Stimulated activated naive CD8-positive, alpha-beta T cell treated with anti-CD3 and anti-CD28 coated beads, Interleukin-15, Interleukin-2, amounts not matched to agents 100 ng/mL and 50 ng/mL, for 24 hours (primary cell): ENCODE data around the gene COL5A1.

Experiments used
- H3K27ac Mint-ChIP-seq: one replicate; pipeline ENCODE4 v1.8.0; 2021; ENCODE audit warnings: mild to moderate bottlenecking, mixed read lengths
- H3K27me3 Mint-ChIP-seq: one replicate; pipeline ENCODE4 v1.8.0; 2021; ENCODE audit warnings: mixed read lengths
- H3K36me3 Mint-ChIP-seq: one replicate; pipeline ENCODE4 v1.8.0; 2021; ENCODE audit warnings: low read depth, mixed read lengths
- H3K4me1 Mint-ChIP-seq: one replicate; pipeline ENCODE4 v1.8.0; 2021; ENCODE audit warnings: low read depth, mixed read lengths
- H3K4me3 Mint-ChIP-seq: one replicate; pipeline ENCODE4 v1.8.0; 2021; ENCODE audit warnings: mild to moderate bottlenecking, mixed read lengths
- H3K9me3 Mint-ChIP-seq: one replicate; pipeline ENCODE4 v1.8.0; 2021; ENCODE audit warnings: mixed read lengths

Gene COL5A1

GRCh38 chr9:134807716-134808446, 166.3 kb downstream of the COL5A1 start:
- Mint-ChIP-seq H3K4me3 (no peak overlapping the region), H3K36me3 (no peaks in the 10 kb centered on the region), H3K4me1 (no peaks in the 10 kb centered on the region), H3K27me3 (no peaks in the 10 kb centered on the region), H3K27ac (no peak overlapping the region), H3K9me3 (no peaks in the 10 kb centered on the region)

- Mint-ChIP-seq H3K4me3 (no peak overlapping the region), H3K27ac (no peak overlapping the region), H3K4me1 (no peaks in the 10 kb centered on the region), H3K9me3 (no peaks in the 10 kb centered on the region), H3K36me3 (no peaks in the 10 kb centered on the region), H3K27me3 (no peaks in the 10 kb centered on the region)
Measured at GRCh38 chr9:134808447-134808792, 166.8 kb downstream of the COL5A1 start.

- no peaks in the 10 kb centered on the region for H3K4me1 Mint-ChIP-seq
- no peaks in the 10 kb centered on the region for H3K9me3 Mint-ChIP-seq
- H3K4me3 Mint-ChIP-seq, result no peak overlapping the region
- H3K36me3 Mint-ChIP-seq, result no peaks in the 10 kb centered on the region
- no peak overlapping the region for H3K27ac Mint-ChIP-seq
- H3K27me3 Mint-ChIP-seq, result no peaks in the 10 kb centered on the region
Measured at GRCh38 chr9:134809292-134809691, 167.7 kb downstream of the COL5A1 start.

GRCh38 chr9:134809826-134810225, 168.2 kb downstream of the COL5A1 start:
- Mint-ChIP-seq H3K27ac (no peak overlapping the region), H3K4me3 (no peak overlapping the region), H3K27me3 (no peaks in the 10 kb centered on the region)

GRCh38 chr9:134811079-134811672, 169.6 kb downstream of the COL5A1 start:
- no peak overlapping the region for H3K4me3 Mint-ChIP-seq

More at GRCh38 chr9:134809826-134810225, 168.2 kb downstream of the COL5A1 start:
- Mint-ChIP-seq H3K4me1 (no peaks in the 10 kb centered on the region), H3K36me3 (no peaks in the 10 kb centered on the region), H3K9me3 (no peaks in the 10 kb centered on the region)

GRCh38 chr9:134811673-134812342, 170.2 kb downstream of the COL5A1 start:
- no peaks in the 10 kb centered on the region for H3K9me3 Mint-ChIP-seq
- H3K4me1 Mint-ChIP-seq, result no peaks in the 10 kb centered on the region
- H3K36me3 Mint-ChIP-seq, result no peaks in the 10 kb centered on the region
- H3K27ac Mint-ChIP-seq, result no peak overlapping the region
- H3K4me3 Mint-ChIP-seq, result no peak overlapping the region
- no peaks in the 10 kb centered on the region for H3K27me3 Mint-ChIP-seq

More at GRCh38 chr9:134811079-134811672, 169.6 kb downstream of the COL5A1 start:
- Mint-ChIP-seq H3K9me3 (no peaks in the 10 kb centered on the region), H3K27me3 (no peaks in the 10 kb centered on the region), H3K27ac (no peak overlapping the region), H3K4me1 (no peaks in the 10 kb centered on the region), H3K36me3 (no peaks in the 10 kb centered on the region)

GRCh38 chr9:134812343-134812673, 170.7 kb downstream of the COL5A1 start:
- Mint-ChIP-seq H3K4me1 (no peaks in the 10 kb centered on the region), H3K27ac (no peak overlapping the region), H3K27me3 (no peaks in the 10 kb centered on the region), H3K9me3 (no peaks in the 10 kb centered on the region), H3K4me3 (no peak overlapping the region), H3K36me3 (no peaks in the 10 kb centered on the region)

GRCh38 chr9:134813841-134814240, 172.2 kb downstream of the COL5A1 start:
- H3K27me3 Mint-ChIP-seq, result no peaks in the 10 kb centered on the region
- no peaks in the 10 kb centered on the region for H3K36me3 Mint-ChIP-seq
- no peak overlapping the region for H3K4me3 Mint-ChIP-seq
- no peaks in the 10 kb centered on the region for H3K4me1 Mint-ChIP-seq
- no peak overlapping the region for H3K27ac Mint-ChIP-seq
- no peaks in the 10 kb centered on the region for H3K9me3 Mint-ChIP-seq

GRCh38 chr9:134814598-134815215, 173.1 kb downstream of the COL5A1 start:
- Mint-ChIP-seq H3K4me3 (no peak overlapping the region), H3K36me3 (no peaks in the 10 kb centered on the region), H3K4me1 (no peaks in the 10 kb centered on the region), H3K27me3 (no peaks in the 10 kb centered on the region), H3K27ac (no peak overlapping the region), H3K9me3 (no peaks in the 10 kb centered on the region)

- no peaks in the 10 kb centered on the region for H3K36me3 Mint-ChIP-seq
- H3K9me3 Mint-ChIP-seq, result no peaks in the 10 kb centered on the region
- no peaks in the 10 kb centered on the region for H3K4me1 Mint-ChIP-seq
- no peaks in the 10 kb centered on the region for H3K27me3 Mint-ChIP-seq
- no peak overlapping the region for H3K4me3 Mint-ChIP-seq
- H3K27ac Mint-ChIP-seq, result no peak overlapping the region
Measured at GRCh38 chr9:134815435-134816214, 174.0 kb downstream of the COL5A1 start.

- Mint-ChIP-seq H3K4me3 (no peak overlapping the region), H3K27ac (no peak overlapping the region)
Measured at GRCh38 chr9:134816264-134816663, 174.7 kb downstream of the COL5A1 start.

GRCh38 chr9:134818000-134818568, 176.5 kb downstream of the COL5A1 start:
- Mint-ChIP-seq H3K4me1 (no peaks in the 10 kb centered on the region), H3K9me3 (no peaks in the 10 kb centered on the region), H3K27ac (no peak overlapping the region), H3K27me3 (no peaks in the 10 kb centered on the region), H3K4me3 (no peak overlapping the region), H3K36me3 (no peaks in the 10 kb centered on the region)

More at GRCh38 chr9:134816264-134816663, 174.7 kb downstream of the COL5A1 start:
- Mint-ChIP-seq H3K36me3 (no peaks in the 10 kb centered on the region), H3K27me3 (no peaks in the 10 kb centered on the region), H3K4me1 (no peaks in the 10 kb centered on the region), H3K9me3 (no peaks in the 10 kb centered on the region)

- H3K4me3 Mint-ChIP-seq, result no peak overlapping the region
- H3K36me3 Mint-ChIP-seq, result no peaks in the 10 kb centered on the region
- H3K27ac Mint-ChIP-seq, result no peak overlapping the region
- H3K4me1 Mint-ChIP-seq, result no peaks in the 10 kb centered on the region
- H3K9me3 Mint-ChIP-seq, result no peaks in the 10 kb centered on the region
- H3K27me3 Mint-ChIP-seq, result no peaks in the 10 kb centered on the region
Measured at GRCh38 chr9:134818591-134818990, 177.0 kb downstream of the COL5A1 start.

GRCh38 chr9:134820901-134821300, 179.3 kb downstream of the COL5A1 start:
- no peaks in the 10 kb centered on the region for H3K36me3 Mint-ChIP-seq
- H3K9me3 Mint-ChIP-seq, result no peaks in the 10 kb centered on the region
- no peak overlapping the region for H3K27ac Mint-ChIP-seq
- H3K27me3 Mint-ChIP-seq, result no peaks in the 10 kb centered on the region
- no peak overlapping the region for H3K4me3 Mint-ChIP-seq
- no peaks in the 10 kb centered on the region for H3K4me1 Mint-ChIP-seq
